ENCODE data around the gene TBL1X.

TBL1X gene

GRCh38 chrX:9438933-9439494 is 25.8 kb upstream of the TBL1X start:
- Histone ChIP-seq H3K9me3 (replicated peaks in 1 of 2; ENCODE audit: control insufficient read depth in 2 of 2, insufficient read depth in 1 of 2, low read depth in 1 of 2, low read length in 2 of 2) (no peaks in the 10 kb centered on the region), H3K18ac (ENCODE audit: low read length) (no peak overlapping the region), H3K79me1 (ENCODE audit: low read depth, low read length) (no peaks in the 10 kb centered on the region), H3K4me2 (ENCODE audit: insufficient read depth, low read length, poor library complexity, severe bottlenecking) (no peak overlapping the region), H3K4me1 (ENCODE audit: control insufficient read depth in 2 of 2, insufficient read depth in 1 of 2, low read depth in 1 of 2, low read length in 2 of 2) (peaks cover 0 to 2% of the 10 kb centered on the region in 2 donors), H3K23ac (ENCODE audit: low read depth, low read length, poor library complexity) (no peak overlapping the region), H2BK120ac (ENCODE audit: low read depth, low read length) (no peak overlapping the region), H2AK5ac (ENCODE audit: low read depth, low read length) (no peak overlapping the region), H2AFZ (ENCODE audit: low read length) (no peak overlapping the region), H3K36me3 (replicated peaks in 1 of 2; ENCODE audit: control insufficient read depth in 2 of 2, insufficient read depth in 2 of 2, low read length in 2 of 2) (no peaks in the 10 kb centered on the region), H2BK12ac (ENCODE audit: low read length) (no peak overlapping the region), H3K14ac (ENCODE audit: low read length) (no peak overlapping the region), H3K9ac (ENCODE audit: low read depth, low read length, poor library complexity) (no peak overlapping the region), H2BK15ac (ENCODE audit: low read length) (no peak overlapping the region), H4K91ac (ENCODE audit: low read depth, low read length, poor library complexity) (no peak overlapping the region), H4K8ac (ENCODE audit: low read depth, low read length) (no peak overlapping the region), H3K27ac (replicated peaks; ENCODE audit: low read length) (no peak overlapping the region), H2BK5ac (ENCODE audit: low read length) (no peak overlapping the region), H3K4ac (ENCODE audit: low read length) (no peak overlapping the region), H3K27me3 (ENCODE audit: control insufficient read depth in 3 of 3, insufficient read depth in 3 of 3, low read depth in 1 of 3, low read length in 3 of 3) (no peaks in the 10 kb centered on the region), H3K4me3 (ENCODE audit: low read length in 2 of 2) (no peak overlapping the region)
- no CpG with 5 or more reads among the region's 3 CpGs for WGBS, 2 donors (ENCODE audit: extremely low coverage in 2 of 2, insufficient read length in 2 of 2, insufficient replicate concordance in 1 of 2)
- DNase-seq (ENCODE audit: low spot score), result no peak

GRCh38 chrX:9440116-9440844 is 24.6 kb upstream of the TBL1X start:
- no peak overlapping the region for H2BK5ac ChIP-seq (ENCODE audit: low read length)
- no peaks in the 10 kb centered on the region for H3K36me3 ChIP-seq (replicated peaks in 1 of 2; ENCODE audit: control insufficient read depth in 2 of 2, insufficient read depth in 2 of 2, low read length in 2 of 2)
- H2AFZ ChIP-seq (ENCODE audit: low read length), result no peak overlapping the region
- no peaks in the 10 kb centered on the region for H3K9me3 ChIP-seq (replicated peaks in 1 of 2; ENCODE audit: control insufficient read depth in 2 of 2, insufficient read depth in 1 of 2, low read depth in 1 of 2, low read length in 2 of 2)
- H3K79me1 ChIP-seq (ENCODE audit: low read depth, low read length), result no peaks in the 10 kb centered on the region
- H3K4ac ChIP-seq (ENCODE audit: low read length), result no peak overlapping the region
- H3K4me3 ChIP-seq (ENCODE audit: low read length in 2 of 2), result no peak overlapping the region
- DNase-seq (ENCODE audit: low spot score), result no peak
- H3K4me2 ChIP-seq (ENCODE audit: insufficient read depth, low read length, poor library complexity, severe bottlenecking), result no peak overlapping the region
- H3K9ac ChIP-seq (ENCODE audit: low read depth, low read length, poor library complexity), result no peak overlapping the region
- no peak overlapping the region for H2BK120ac ChIP-seq (ENCODE audit: low read depth, low read length)
- no peaks in the 10 kb centered on the region for H3K27me3 ChIP-seq (ENCODE audit: control insufficient read depth in 3 of 3, insufficient read depth in 3 of 3, low read depth in 1 of 3, low read length in 3 of 3)
- no peak overlapping the region for H3K27ac ChIP-seq (replicated peaks; ENCODE audit: low read length)
- H3K4me1 ChIP-seq (ENCODE audit: control insufficient read depth in 2 of 2, insufficient read depth in 1 of 2, low read depth in 1 of 2, low read length in 2 of 2), result peaks cover 0 to 2% of the 10 kb centered on the region in 2 donors
- no peak overlapping the region for H2BK15ac ChIP-seq (ENCODE audit: low read length)
- no peak overlapping the region for H3K14ac ChIP-seq (ENCODE audit: low read length)
- no peak overlapping the region for H3K23ac ChIP-seq (ENCODE audit: low read depth, low read length, poor library complexity)
- no peak overlapping the region for H4K8ac ChIP-seq (ENCODE audit: low read depth, low read length)
- no peak overlapping the region for H4K91ac ChIP-seq (ENCODE audit: low read depth, low read length, poor library complexity)
- H3K18ac ChIP-seq (ENCODE audit: low read length), result no peak overlapping the region
- no peak overlapping the region for H2AK5ac ChIP-seq (ENCODE audit: low read depth, low read length)
- WGBS, 2 donors (ENCODE audit: extremely low coverage in 2 of 2, insufficient read length in 2 of 2, insufficient replicate concordance in 1 of 2), result no CpG with 5 or more reads among the region's 3 CpGs
- H2BK12ac ChIP-seq (ENCODE audit: low read length), result no peak overlapping the region

GRCh38 chrX:9442056-9442455 is 22.8 kb upstream of the TBL1X start:
- WGBS, 2 donors (ENCODE audit: extremely low coverage in 2 of 2, insufficient read length in 2 of 2, insufficient replicate concordance in 1 of 2), result no CpG with 5 or more reads among the region's 4 CpGs

GRCh38 chrX:9443327-9443726 is 21.5 kb upstream of the TBL1X start:
- Histone ChIP-seq H2BK12ac (ENCODE audit: low read length) (no peak overlapping the region), H4K91ac (ENCODE audit: low read depth, low read length, poor library complexity) (no peak overlapping the region), H3K4me3 (ENCODE audit: low read length in 2 of 2) (no peak overlapping the region), H3K18ac (ENCODE audit: low read length) (no peak overlapping the region), H2BK5ac (ENCODE audit: low read length) (no peak overlapping the region), H3K9ac (ENCODE audit: low read depth, low read length, poor library complexity) (no peak overlapping the region), H3K14ac (ENCODE audit: low read length) (no peak overlapping the region), H2AFZ (ENCODE audit: low read length) (no peak overlapping the region), H3K36me3 (replicated peaks in 1 of 2; ENCODE audit: control insufficient read depth in 2 of 2, insufficient read depth in 2 of 2, low read length in 2 of 2) (no peaks in the 10 kb centered on the region), H3K4me2 (ENCODE audit: insufficient read depth, low read length, poor library complexity, severe bottlenecking) (no peak overlapping the region), H3K79me1 (ENCODE audit: low read depth, low read length) (no peaks in the 10 kb centered on the region), H2AK5ac (ENCODE audit: low read depth, low read length) (no peak overlapping the region), H2BK15ac (ENCODE audit: low read length) (no peak overlapping the region), H3K27me3 (ENCODE audit: control insufficient read depth in 3 of 3, insufficient read depth in 3 of 3, low read depth in 1 of 3, low read length in 3 of 3) (no peaks in the 10 kb centered on the region), H3K4me1 (ENCODE audit: control insufficient read depth in 2 of 2, insufficient read depth in 1 of 2, low read depth in 1 of 2, low read length in 2 of 2) (no peaks in the 10 kb centered on the region), H4K8ac (ENCODE audit: low read depth, low read length) (no peak overlapping the region), H2BK120ac (ENCODE audit: low read depth, low read length) (no peak overlapping the region), H3K9me3 (replicated peaks in 1 of 2; ENCODE audit: control insufficient read depth in 2 of 2, insufficient read depth in 1 of 2, low read depth in 1 of 2, low read length in 2 of 2) (no peaks in the 10 kb centered on the region), H3K4ac (ENCODE audit: low read length) (no peak overlapping the region), H3K23ac (ENCODE audit: low read depth, low read length, poor library complexity) (no peak overlapping the region), H3K27ac (replicated peaks; ENCODE audit: low read length) (no peak overlapping the region)
- no peak for DNase-seq (ENCODE audit: low spot score)
- WGBS, 2 donors (ENCODE audit: extremely low coverage in 2 of 2, insufficient read length in 2 of 2, insufficient replicate concordance in 1 of 2), result no CpG with 5 or more reads among the region's 20 CpGs

More at GRCh38 chrX:9442056-9442455, 22.8 kb upstream of the TBL1X start:
- Histone ChIP-seq H3K4me2 (ENCODE audit: insufficient read depth, low read length, poor library complexity, severe bottlenecking) (no peak overlapping the region), H3K23ac (ENCODE audit: low read depth, low read length, poor library complexity) (no peak overlapping the region), H4K91ac (ENCODE audit: low read depth, low read length, poor library complexity) (no peak overlapping the region), H3K4ac (ENCODE audit: low read length) (no peak overlapping the region), H2AFZ (ENCODE audit: low read length) (no peak overlapping the region), H3K4me3 (ENCODE audit: low read length in 2 of 2) (no peak overlapping the region), H3K36me3 (replicated peaks in 1 of 2; ENCODE audit: control insufficient read depth in 2 of 2, insufficient read depth in 2 of 2, low read length in 2 of 2) (no peaks in the 10 kb centered on the region), H2BK5ac (ENCODE audit: low read length) (no peak overlapping the region), H2BK12ac (ENCODE audit: low read length) (no peak overlapping the region), H3K27ac (replicated peaks; ENCODE audit: low read length) (no peak overlapping the region), H2BK120ac (ENCODE audit: low read depth, low read length) (no peak overlapping the region), H4K8ac (ENCODE audit: low read depth, low read length) (no peak overlapping the region), H3K9ac (ENCODE audit: low read depth, low read length, poor library complexity) (no peak overlapping the region), H3K18ac (ENCODE audit: low read length) (no peak overlapping the region), H3K9me3 (replicated peaks in 1 of 2; ENCODE audit: control insufficient read depth in 2 of 2, insufficient read depth in 1 of 2, low read depth in 1 of 2, low read length in 2 of 2) (no peaks in the 10 kb centered on the region), H3K14ac (ENCODE audit: low read length) (no peak overlapping the region), H3K4me1 (ENCODE audit: control insufficient read depth in 2 of 2, insufficient read depth in 1 of 2, low read depth in 1 of 2, low read length in 2 of 2) (peaks cover 0 to 2% of the 10 kb centered on the region in 2 donors), H2AK5ac (ENCODE audit: low read depth, low read length) (no peak overlapping the region), H2BK15ac (ENCODE audit: low read length) (no peak overlapping the region), H3K27me3 (ENCODE audit: control insufficient read depth in 3 of 3, insufficient read depth in 3 of 3, low read depth in 1 of 3, low read length in 3 of 3) (no peaks in the 10 kb centered on the region), H3K79me1 (ENCODE audit: low read depth, low read length) (no peaks in the 10 kb centered on the region)
- DNase-seq (ENCODE audit: low spot score), result no peak

All from neuronal stem cell (in vitro differentiated cells).